SU-DHL-6 (cell line): ENCODE data around the gene ZNF385D.

Experiments used
- H2AFZ ChIP-seq: fragments of 200-600 bp; sonication (generic); 2 replicates; pipeline ENCODE4 v1.6.1; 2014; ENCODE audit warnings: low read depth, mild to moderate bottlenecking, moderate library complexity, mixed read lengths, antibody characterized with exemption, low read length; ENCODE audit not compliant: severe bottlenecking
- H3F3A ChIP-seq: fragments of 200-600 bp; shearing (Covaris generic); 2 replicates; pipeline ENCODE4 v1.6.0; 2016; ENCODE audit warnings: antibody characterized with exemption, mild to moderate bottlenecking; ENCODE audit not compliant: insufficient read depth
- H3K27ac ChIP-seq: fragments of 200-600 bp; sonication (generic); 2 replicates; pipeline ENCODE4 v1.5.1; 2016; ENCODE audit warnings: low read depth, mild to moderate bottlenecking, low read length, moderate library complexity, mixed read lengths
- H3K27me3 ChIP-seq: fragments of 200-600 bp; sonication (generic), shearing (Covaris generic); 2 replicates; pipeline ENCODE4 v1.6.0; 2014; ENCODE audit warnings: mild to moderate bottlenecking, low read length
- H3K36me3 ChIP-seq: fragments of 200-600 bp; sonication (generic); 2 replicates; pipeline ENCODE4 v1.6.1; 2014; ENCODE audit warnings: mild to moderate bottlenecking, low read length, mixed read lengths
- H3K4me2 ChIP-seq: fragments of 300-600, 200-600 bp; shearing (Covaris generic), sonication (generic); 2 replicates; pipeline ENCODE4 v1.6.0; 2014; ENCODE audit warnings: low read length, low read depth, mild to moderate bottlenecking; ENCODE audit not compliant: poor library complexity, severe bottlenecking
- H3K4me3 ChIP-seq: fragments of 200-600 bp; sonication (generic); 2 replicates; pipeline ENCODE4 v1.5.1; 2014; ENCODE audit warnings: antibody characterized with exemption, low read length, mild to moderate bottlenecking, mixed read lengths; ENCODE audit not compliant: insufficient read depth, poor library complexity, severe bottlenecking
- H3K79me2 ChIP-seq: fragments of 200-600 bp; sonication (generic); 2 replicates; pipeline ENCODE4 v1.6.1; 2014; ENCODE audit warnings: mild to moderate bottlenecking, low read length, moderate library complexity; ENCODE audit not compliant: insufficient read depth
- H3K9ac ChIP-seq: fragments of 200-600 bp; sonication (generic); 2 replicates; pipeline ENCODE4 v1.7.0; 2014; ENCODE audit warnings: mild to moderate bottlenecking, low read length
- H3K9me2 ChIP-seq: fragments of 200-600 bp; sonication (generic); replicated peaks from 2 replicates; pipeline ENCODE4 v1.6.1; 2014; ENCODE audit warnings: low read length; ENCODE audit not compliant: insufficient read depth
- H3K9me3 ChIP-seq: fragments of 200-600 bp; sonication (generic); 2 replicates; pipeline ENCODE4 v1.6.1; 2014; ENCODE audit warnings: low read length, mixed read lengths; ENCODE audit not compliant: insufficient read depth
- H4K20me1 ChIP-seq: fragments of 200-600 bp; sonication (generic); 2 replicates; pipeline ENCODE4 v1.6.1; 2014; ENCODE audit warnings: low read depth, mild to moderate bottlenecking, antibody characterized with exemption, low read length, moderate library complexity, mixed read lengths
- CTCF ChIP-seq: fragments of 200-600 bp; sonication (generic); IDR thresholded peaks from one replicate; pipeline ENCODE4 v1.5.1; 2017; ENCODE audit warnings: antibody characterized with exemption, mild to moderate bottlenecking, low read length, moderate library complexity; ENCODE audit not compliant: insufficient read depth, poor library complexity, severe bottlenecking
- EZH2phosphoT487 ChIP-seq: fragments of 200-600 bp; sonication (generic), shearing (Covaris generic); conservative IDR thresholded peaks from 2 replicates; pipeline ENCODE4 v1.6.1; 2018; ENCODE audit warnings: mild to moderate bottlenecking, antibody characterized with exemption, low read length, moderate library complexity, mixed read lengths

Gene ZNF385D

GRCh38 chr3:21647961-21648360, 103.0 kb downstream of the ZNF385D start:
- Histone ChIP-seq H3K36me3 (no peaks in the 10 kb centered on the region), H2AFZ (no peak overlapping the region), H4K20me1 (no peaks in the 10 kb centered on the region), H3K4me2 (no peak overlapping the region), H3F3A (no peaks in the 10 kb centered on the region), H3K27ac (no peak overlapping the region), H3K9me2 (no peaks in the 10 kb centered on the region), H3K27me3 (no peaks in the 10 kb centered on the region), H3K79me2 (no peaks in the 10 kb centered on the region), H3K4me3 (no peak overlapping the region), H3K9ac (no peak overlapping the region), H3K9me3 (no peaks in the 10 kb centered on the region)
- TF ChIP-seq CTCF (no peak), EZH2phosphoT487 (no peak)

- Histone ChIP-seq H3K9me3 (no peaks in the 10 kb centered on the region), H3K4me2 (no peak overlapping the region), H3K27ac (no peak overlapping the region), H3K9ac (no peak overlapping the region), H3K27me3 (no peaks in the 10 kb centered on the region), H4K20me1 (no peaks in the 10 kb centered on the region), H2AFZ (no peak overlapping the region), H3K4me3 (no peak overlapping the region), H3K9me2 (no peaks in the 10 kb centered on the region), H3K79me2 (no peaks in the 10 kb centered on the region), H3F3A (no peaks in the 10 kb centered on the region), H3K36me3 (no peaks in the 10 kb centered on the region)
- no peak for TF ChIP-seq EZH2phosphoT487
- no peak for TF ChIP-seq CTCF
Observed at GRCh38 chr3:21645121-21645897, 105.7 kb downstream of the ZNF385D start.

- Histone ChIP-seq H4K20me1 (no peaks in the 10 kb centered on the region), H3K9ac (no peak overlapping the region), H3K4me3 (no peak overlapping the region), H3K36me3 (no peaks in the 10 kb centered on the region), H3F3A (no peaks in the 10 kb centered on the region), H3K9me2 (no peaks in the 10 kb centered on the region), H3K4me2 (no peak overlapping the region), H3K9me3 (no peaks in the 10 kb centered on the region), H2AFZ (no peak overlapping the region), H3K27ac (no peak overlapping the region), H3K79me2 (no peaks in the 10 kb centered on the region), H3K27me3 (no peaks in the 10 kb centered on the region)
- no peak for TF ChIP-seq CTCF
- TF ChIP-seq EZH2phosphoT487: no peak
Observed at GRCh38 chr3:21644268-21644667, 106.7 kb downstream of the ZNF385D start.
